Measurements from ENCODE around the gene SLC25A26. TPM values are rescaled to one million over a fixed set of nuclear protein-coding genes. Genes with fewer than 3 reads are reported as not detected.

Gene SLC25A26
- total RNA-seq, 2 experiments from 2014 or later, result 12.9 to 15.3 TPM

- Mint-ChIP-seq H3K27me3 (no peaks in the 10 kb centered on the region), H3K4me1 (no peaks in the 10 kb centered on the region), H3K27ac (no peak overlapping the region), H3K4me3 (no peak overlapping the region), H3K9me3 (no peaks in the 10 kb centered on the region), H3K36me3 (ENCODE audit: low read depth) (peaks cover 23% of the 10 kb centered on the region)
- POLR2A ChIA-PET, result no interaction called here
- CTCF ChIA-PET, result no interaction called here
- DNase-seq, result no peak
Observed at GRCh38 chr3:66405701-66406091, 184.9 kb downstream of the SLC25A26 start.

GRCh38 chr3:66406163-66406562 is 185.4 kb downstream of the SLC25A26 start:
- POLR2A ChIA-PET, result no interaction called here
- CTCF ChIA-PET, result no interaction called here
- Mint-ChIP-seq H3K36me3 (ENCODE audit: low read depth) (peaks cover 23% of the 10 kb centered on the region), H3K4me3 (no peak overlapping the region), H3K27me3 (no peaks in the 10 kb centered on the region), H3K9me3 (no peaks in the 10 kb centered on the region), H3K4me1 (no peaks in the 10 kb centered on the region), H3K27ac (no peak overlapping the region)
- no peak for DNase-seq

GRCh38 chr3:66406831-66407610 is 186.2 kb downstream of the SLC25A26 start:
- H3K9me3 Mint-ChIP-seq, result no peaks in the 10 kb centered on the region
- H3K36me3 Mint-ChIP-seq (ENCODE audit: low read depth), result peaks cover 29% of the 10 kb centered on the region
- H3K4me1 Mint-ChIP-seq, result no peaks in the 10 kb centered on the region
- no peak overlapping the region for H3K27ac Mint-ChIP-seq
- H3K4me3 Mint-ChIP-seq, result no peak overlapping the region
- no peaks in the 10 kb centered on the region for H3K27me3 Mint-ChIP-seq
- DNase-seq, result no peak
- POLR2A ChIA-PET, result interaction anchor here (1.3 kb wide), 1 partner anchor 9 kb away, joined by 3 read pairs; no protein-coding TSS in a partner anchor
- CTCF ChIA-PET, result interaction anchor here (0.6 to 2.6 kb wide), 20 partner anchors 8 to 415 kb away, joined by 3 to 20 read pairs (median 6); no protein-coding TSS in a partner anchor

GRCh38 chr3:66407611-66408218 is 186.9 kb downstream of the SLC25A26 start:
- DNase-seq, result peak; percentile 76
- ChIA-PET POLR2A (interaction anchor here (0.9 to 1.3 kb wide), 3 partner anchors 10 to 95 kb away, joined by 3 to 4 read pairs (median 3); no protein-coding TSS in a partner anchor), CTCF (interaction anchor here (0.6 to 2.6 kb wide), 24 partner anchors 9 to 415 kb away, joined by 3 to 20 read pairs (median 6); no protein-coding TSS in a partner anchor)
- no peak overlapping the region for H3K27ac Mint-ChIP-seq
- H3K36me3 Mint-ChIP-seq (ENCODE audit: low read depth), result peaks cover 31% of the 10 kb centered on the region
- peaks cover 2% of the 10 kb centered on the region for H3K4me1 Mint-ChIP-seq
- no peak overlapping the region for H3K4me3 Mint-ChIP-seq
- H3K9me3 Mint-ChIP-seq, result no peaks in the 10 kb centered on the region
- no peaks in the 10 kb centered on the region for H3K27me3 Mint-ChIP-seq

- Mint-ChIP-seq H3K36me3 (ENCODE audit: low read depth) (peaks cover 31% of the 10 kb centered on the region), H3K27ac (no peak overlapping the region), H3K4me1 (peaks cover 8% of the 10 kb centered on the region), H3K27me3 (no peaks in the 10 kb centered on the region), H3K9me3 (no peaks in the 10 kb centered on the region), H3K4me3 (no peak overlapping the region)
- CTCF ChIA-PET, result interaction anchor here (1.7 to 1.8 kb wide), 2 partner anchors 33 to 132 kb away, joined by 4 to 5 read pairs; no protein-coding TSS in a partner anchor
- no peak for DNase-seq
- POLR2A ChIA-PET, result no interaction called here
Observed at GRCh38 chr3:66409771-66410754, 189.3 kb downstream of the SLC25A26 start.

GRCh38 chr3:66410976-66411375 is 190.2 kb downstream of the SLC25A26 start:
- ChIA-PET POLR2A (no interaction called here), CTCF (interaction anchor here (1.0 to 1.8 kb wide), 4 partner anchors 33 to 133 kb away, joined by 3 to 5 read pairs (median 4); no protein-coding TSS in a partner anchor)
- Mint-ChIP-seq H3K27ac (no peak overlapping the region), H3K4me3 (no peak overlapping the region), H3K27me3 (no peaks in the 10 kb centered on the region), H3K36me3 (ENCODE audit: low read depth) (peaks cover 31% of the 10 kb centered on the region), H3K9me3 (no peaks in the 10 kb centered on the region), H3K4me1 (peaks cover 8% of the 10 kb centered on the region)
- no peak for DNase-seq

- Mint-ChIP-seq H3K4me3 (no peak overlapping the region), H3K27me3 (no peaks in the 10 kb centered on the region), H3K27ac (no peak overlapping the region), H3K36me3 (ENCODE audit: low read depth) (peaks cover 32% of the 10 kb centered on the region), H3K9me3 (no peaks in the 10 kb centered on the region), H3K4me1 (peaks cover 8% of the 10 kb centered on the region)
- ChIA-PET CTCF (interaction anchor here (1.0 to 1.8 kb wide), 3 partner anchors 34 to 88 kb away, joined by 3 to 5 read pairs (median 3); no protein-coding TSS in a partner anchor), POLR2A (no interaction called here)
- no peak for DNase-seq
Observed at GRCh38 chr3:66411474-66411873, 190.7 kb downstream of the SLC25A26 start.

GRCh38 chr3:66411961-66412887 is 191.4 kb downstream of the SLC25A26 start:
- no peak for DNase-seq
- Mint-ChIP-seq H3K27me3 (no peaks in the 10 kb centered on the region), H3K4me3 (no peak overlapping the region), H3K36me3 (ENCODE audit: low read depth) (peaks cover 36% of the 10 kb centered on the region), H3K4me1 (peaks cover 8% of the 10 kb centered on the region), H3K9me3 (no peaks in the 10 kb centered on the region), H3K27ac (no peak overlapping the region)
- ChIA-PET POLR2A (no interaction called here), CTCF (interaction anchor here (1.2 kb wide), 1 partner anchor 87 kb away, joined by 3 read pairs; no protein-coding TSS in a partner anchor)

- no peak overlapping the region for H3K27ac Mint-ChIP-seq
- POLR2A ChIA-PET, result no interaction called here
Observed at GRCh38 chr3:66413151-66413751, 192.4 kb downstream of the SLC25A26 start.

GRCh38 chr3:66414846-66415245 is 194.0 kb downstream of the SLC25A26 start:
- Mint-ChIP-seq H3K27me3 (no peaks in the 10 kb centered on the region), H3K4me1 (peaks cover 12% of the 10 kb centered on the region), H3K9me3 (peaks cover under 1% of the 10 kb centered on the region), H3K27ac (no peak overlapping the region), H3K4me3 (no peak overlapping the region), H3K36me3 (ENCODE audit: low read depth) (peaks cover 48% of the 10 kb centered on the region)
- ChIA-PET CTCF (no interaction called here), POLR2A (no interaction called here)
- no peak for DNase-seq

More at GRCh38 chr3:66413151-66413751, 192.4 kb downstream of the SLC25A26 start:
- Mint-ChIP-seq H3K27me3 (no peaks in the 10 kb centered on the region), H3K4me1 (peaks cover 10% of the 10 kb centered on the region), H3K9me3 (no peaks in the 10 kb centered on the region), H3K36me3 (ENCODE audit: low read depth) (peaks cover 35% of the 10 kb centered on the region), H3K4me3 (no peak overlapping the region)
- CTCF ChIA-PET, result no interaction called here
- no peak for DNase-seq

- DNase-seq, result no peak
- H3K4me1 Mint-ChIP-seq, result peaks cover 21% of the 10 kb centered on the region
- ChIA-PET CTCF (no interaction called here), POLR2A (no interaction called here)
- no peaks in the 10 kb centered on the region for H3K27me3 Mint-ChIP-seq
- peaks cover 10% of the 10 kb centered on the region for H3K9me3 Mint-ChIP-seq
- no peak overlapping the region for H3K27ac Mint-ChIP-seq
- H3K4me3 Mint-ChIP-seq, result no peak overlapping the region
- H3K36me3 Mint-ChIP-seq (ENCODE audit: low read depth), result peaks cover 53% of the 10 kb centered on the region
Observed at GRCh38 chr3:66415867-66416428, 195.1 kb downstream of the SLC25A26 start.

All from activated CD4-positive, alpha-beta memory T cell treated with anti-CD3 and anti-CD28 coated beads, Interleukin-2, amount 10 ng/mL, durations not matched to agents 7 days and 5 days (primary cell).